ENCODE measurements around the gene ZMYND10.

The ZMYND10 gene

GRCh38 chr3:50345586-50346234 lies at the start of gene ZMYND10:
ZMYND10 (minus strand) TSS chr3:50345732; CDS start chr3:50345579, 153 bp downstream.
- DNase-seq (ENCODE audit: low read depth in 2 of 2), result peak; percentile 46 to 50

- no peak for DNase-seq (ENCODE audit: low read depth in 2 of 2)
Measured at GRCh38 chr3:50393061-50393460, 47.5 kb upstream of the ZMYND10 start.

DNA sequence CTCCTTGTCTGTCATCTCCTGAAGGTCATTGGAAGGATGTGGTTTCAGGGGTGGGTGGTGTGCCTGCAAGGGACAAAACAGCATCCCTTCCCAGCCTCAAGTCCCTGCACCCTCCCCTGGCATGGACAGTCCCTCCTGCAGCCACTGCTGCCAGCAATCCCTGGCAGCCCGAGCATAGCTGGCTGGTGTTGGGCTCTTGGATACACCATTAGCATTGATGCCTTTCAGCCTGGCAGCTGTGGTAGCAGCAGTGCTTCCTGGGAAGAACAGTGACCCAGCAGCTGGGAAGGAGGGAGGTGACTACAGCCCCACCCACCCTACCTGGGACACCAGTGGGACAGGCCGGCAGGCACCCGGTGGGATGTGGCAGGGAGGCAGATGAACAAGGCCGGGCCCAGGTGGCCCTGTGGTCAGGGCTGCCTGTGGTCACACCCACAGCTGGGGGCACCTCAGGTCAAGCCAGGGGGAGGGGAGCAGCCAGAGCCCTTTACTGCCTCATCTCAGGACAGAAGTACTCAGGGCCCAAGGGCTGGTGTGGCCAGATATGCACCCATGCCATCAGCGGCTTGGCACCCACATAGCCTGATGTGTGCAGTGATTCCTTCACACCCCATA lies 46.7 kb upstream of the ZMYND10 start:
- DNase-seq (ENCODE audit: low read depth in 2 of 2), result no peak

- no peak for DNase-seq (ENCODE audit: low read depth in 2 of 2)
Measured at GRCh38 chr3:50390508-50391224, 45.1 kb upstream of the ZMYND10 start.

GRCh38 chr3:50389414-50389767 lies 43.9 kb upstream of the ZMYND10 start:
- no peak for DNase-seq (ENCODE audit: low read depth in 2 of 2)

DNA sequence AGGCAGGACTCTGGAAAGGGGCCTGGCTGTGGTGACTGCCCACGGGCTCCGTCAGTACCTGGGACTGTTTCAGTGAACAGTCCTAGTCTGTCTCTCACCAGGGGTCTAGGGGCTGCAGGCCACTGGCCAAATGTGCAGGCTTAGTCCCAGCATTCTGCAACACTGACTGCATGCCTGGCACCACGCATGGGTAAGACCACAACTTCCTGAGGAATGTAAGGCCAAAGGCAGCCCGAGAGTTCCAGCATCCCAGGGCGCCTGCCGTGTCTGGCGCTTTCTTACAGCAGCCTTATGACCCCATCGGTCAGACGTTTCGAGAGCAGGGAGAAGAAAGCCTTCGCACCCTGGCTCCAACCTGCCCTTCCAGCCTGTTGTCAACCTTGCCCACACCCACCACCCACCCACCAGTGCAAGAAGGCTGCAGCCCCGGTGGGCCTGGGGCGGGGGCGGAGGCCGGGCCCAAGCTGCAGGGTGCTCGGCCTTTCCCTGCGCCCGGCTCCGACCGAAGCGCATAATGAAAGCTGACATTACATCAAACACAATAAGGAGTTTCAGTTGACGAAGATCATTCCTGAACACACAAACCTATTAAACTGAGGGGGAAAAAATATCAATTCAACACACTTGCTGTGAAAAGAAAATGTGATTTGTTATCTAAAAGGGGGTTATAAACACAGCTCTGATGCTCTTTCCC lies 43.3 kb upstream of the ZMYND10 start:
- DNase-seq (ENCODE audit: low read depth in 2 of 2), result no peak

GRCh38 chr3:50388016-50388719 lies 42.6 kb upstream of the ZMYND10 start:
- no peak for DNase-seq (ENCODE audit: low read depth in 2 of 2)

GRCh38 chr3:50385754-50386153 lies 40.2 kb upstream of the ZMYND10 start:
- no peak for DNase-seq (ENCODE audit: low read depth in 2 of 2)

- no peak for DNase-seq (ENCODE audit: low read depth in 2 of 2)
Measured at GRCh38 chr3:50383750-50384149, 38.2 kb upstream of the ZMYND10 start.

GRCh38 chr3:50382722-50383121 lies 37.2 kb upstream of the ZMYND10 start:
- no peak for DNase-seq (ENCODE audit: low read depth in 2 of 2)

DNA sequence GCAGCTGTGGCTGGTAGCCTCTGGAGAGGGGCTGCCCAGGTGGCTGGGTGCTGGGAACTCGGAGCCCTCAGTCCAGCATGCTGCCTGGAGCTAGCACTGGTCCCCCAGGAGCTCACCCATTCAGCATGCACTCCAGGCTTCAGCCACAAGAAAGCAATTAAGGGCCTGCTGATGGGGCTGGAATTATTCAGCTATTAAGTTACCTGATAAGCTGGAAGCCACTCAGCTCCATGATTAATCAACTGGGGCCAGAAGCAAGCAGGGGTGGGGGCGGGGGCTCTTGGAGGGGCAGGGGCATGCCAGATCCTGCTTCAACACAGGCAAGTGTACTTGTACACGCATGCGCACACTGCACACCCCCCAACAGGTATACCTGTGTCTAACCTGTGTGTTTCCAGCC lies 35.9 kb upstream of the ZMYND10 start:
- no peak for DNase-seq (ENCODE audit: low read depth in 2 of 2)

GRCh38 chr3:50380405-50381085 lies 35.0 kb upstream of the ZMYND10 start:
- no peak for DNase-seq (ENCODE audit: low read depth in 2 of 2)

GRCh38 chr3:50378757-50379156 lies 33.2 kb upstream of the ZMYND10 start:
- DNase-seq (ENCODE audit: low read depth in 2 of 2), result no peak

GRCh38 chr3:50378024-50378423 lies 32.5 kb upstream of the ZMYND10 start:
- DNase-seq (ENCODE audit: low read depth in 2 of 2), result no peak

DNA sequence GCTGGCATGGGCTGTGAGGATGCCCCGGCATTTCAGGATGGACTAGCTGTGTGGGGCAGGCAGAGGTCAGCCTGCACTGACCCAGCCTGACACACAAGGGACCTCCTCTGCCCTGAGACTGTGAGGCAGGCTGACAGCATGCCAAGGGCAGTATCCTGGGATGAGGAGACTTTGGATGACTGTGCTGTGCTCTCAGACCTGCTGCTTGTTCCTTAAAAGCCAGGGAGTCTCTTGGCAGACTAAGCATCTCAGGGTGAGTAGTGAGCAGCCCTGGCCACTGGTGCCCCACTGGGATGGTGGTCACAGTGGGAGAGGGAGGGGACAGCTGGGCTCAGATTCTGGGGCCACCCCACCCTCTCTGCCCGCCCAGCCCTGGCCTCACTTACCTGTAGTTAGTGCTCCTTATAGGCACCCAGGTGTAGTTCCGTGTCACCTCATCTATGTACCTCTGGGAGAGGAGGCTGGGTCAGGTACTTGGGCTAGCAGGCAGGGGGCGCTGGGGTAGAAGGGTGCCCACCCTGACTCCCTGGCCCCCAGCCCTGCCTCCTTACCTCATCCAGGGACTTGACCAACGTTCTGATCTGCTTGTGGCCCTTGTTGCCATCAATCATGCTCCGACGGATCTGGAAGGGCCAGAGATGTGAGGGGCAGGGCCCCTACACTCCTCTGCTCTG lies 29.9 kb upstream of the ZMYND10 start:
- DNase-seq (ENCODE audit: low read depth in 2 of 2), result no peak

GRCh38 chr3:50374363-50375257 lies 29.1 kb upstream of the ZMYND10 start:
- no peak for DNase-seq (ENCODE audit: low read depth in 2 of 2)

DNA sequence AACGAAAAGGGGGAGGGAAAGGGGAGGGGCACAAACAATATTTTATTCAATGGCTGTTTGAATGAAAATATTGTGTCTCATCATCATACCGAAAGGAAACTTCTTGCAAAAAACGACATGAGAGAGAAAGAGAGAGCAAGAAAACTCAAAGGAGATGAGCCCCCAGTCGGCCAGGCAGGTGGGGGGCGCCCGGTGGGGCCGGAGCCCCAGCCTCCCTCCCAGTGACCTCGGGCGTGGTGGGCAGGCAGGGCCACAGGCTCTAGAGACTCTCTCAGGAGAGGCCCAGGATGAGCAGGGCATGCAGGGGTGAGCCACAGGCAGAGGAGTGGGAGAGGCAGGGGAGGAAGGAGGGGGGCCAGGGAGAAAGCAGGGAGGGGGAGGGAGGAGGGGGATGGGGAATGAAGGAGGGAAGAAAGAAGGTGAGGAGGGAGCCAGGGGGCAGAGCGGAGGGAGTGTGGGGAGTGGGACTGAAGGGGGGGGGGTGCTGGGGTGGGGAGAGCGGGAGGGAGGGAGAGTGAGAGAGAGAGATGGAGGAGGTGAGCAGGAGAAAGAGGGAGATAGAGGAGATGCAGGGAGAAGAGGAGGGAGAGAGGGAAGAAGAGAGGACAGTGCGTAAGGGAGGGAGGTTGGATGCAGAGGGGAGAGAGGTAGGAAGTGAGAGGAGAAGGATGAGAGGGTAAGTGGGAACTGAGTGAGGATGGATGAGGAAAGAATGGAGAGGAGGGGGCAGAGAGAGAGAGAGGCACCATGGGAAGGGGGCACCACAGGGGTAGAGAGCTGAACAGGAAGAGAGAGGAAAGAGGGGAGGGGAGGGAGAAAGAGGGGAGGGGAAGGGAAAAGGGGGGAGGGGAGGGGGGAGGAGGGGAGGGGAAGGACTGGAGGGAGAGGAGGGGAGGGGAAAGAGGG lies 27.9 kb upstream of the ZMYND10 start:
- no peak for DNase-seq (ENCODE audit: low read depth in 2 of 2)

- DNase-seq (ENCODE audit: low read depth in 2 of 2), result no peak
Measured at GRCh38 chr3:50372349-50372748, 26.8 kb upstream of the ZMYND10 start.
